ENCODE measurements around the gene ING4. TPM values are rescaled to one million over a fixed set of nuclear protein-coding genes. Genes with fewer than 3 reads are reported as not detected.

The ING4 gene
- total RNA-seq, 1 experiment from 2014 or later: 20.1 TPM

- H3K79me1 ChIP-seq (ENCODE audit: insufficient read depth, low read depth, low read length, poor library complexity, severe bottlenecking): peaks cover 3% of the 10 kb centered on the region
- no peak overlapping the region for H3K14ac ChIP-seq (ENCODE audit: insufficient read depth, low read length)
- Mint-ChIP-seq H3K4me3 (peak overlapping the region in 1 of 2 experiments; percentile 46; a peak in 3 of 5 replicates), H3K27me3 (ENCODE audit: low read depth) (no peaks in the 10 kb centered on the region), H3K27ac (peak overlapping the region in 1 of 3 experiments; percentile 70; a peak in 3 of 7 replicates), H3K36me3 (ENCODE audit: insufficient read depth in 1 of 3, low read depth in 3 of 3) (peaks cover 60 to 78% (median 76%) of the 10 kb centered on the region in 3 experiments), H3K4me1 (peaks cover 29 to 32% of the 10 kb centered on the region in 2 experiments), H3K9me3 (no peaks in the 10 kb centered on the region)
- H3K79me2 ChIP-seq (ENCODE audit: insufficient read depth, low read length): peaks cover 27% of the 10 kb centered on the region; the same call in 1 of the 2 replicates
- H3K18ac ChIP-seq (ENCODE audit: insufficient read length, low read depth, low read length): no peak overlapping the region
- H4K5ac ChIP-seq (ENCODE audit: insufficient read length, low read depth, low read length): no peak overlapping the region
- H2AFZ ChIP-seq (ENCODE audit: low read length): no peak overlapping the region
- H4K91ac ChIP-seq (ENCODE audit: insufficient read length, low read depth, low read length): no peak overlapping the region
- no peak overlapping the region for H2AK5ac ChIP-seq (ENCODE audit: insufficient read length, low read length)
- no peak overlapping the region for H2BK12ac ChIP-seq (ENCODE audit: insufficient read length, low read depth, low read length)
- no peak overlapping the region for H2BK20ac ChIP-seq (ENCODE audit: low read depth, low read length, poor library complexity, severe bottlenecking)
- no peak overlapping the region for H2BK5ac ChIP-seq (ENCODE audit: insufficient read length, low read length)
- no peak overlapping the region for H3K4ac ChIP-seq (ENCODE audit: low read depth, low read length)
- no peak overlapping the region for H4K8ac ChIP-seq (replicated peaks; ENCODE audit: insufficient read length, low read depth, low read length)
- peaks cover 5% of the 10 kb centered on the region for H3K23me2 ChIP-seq (ENCODE audit: insufficient read length, low read depth, low read length, poor library complexity, severe bottlenecking)
- no peak overlapping the region for H3K56ac ChIP-seq (ENCODE audit: insufficient read length, low read depth, low read length)
- TF ChIP-seq CTCF (conservative IDR thresholded peaks at IDR 0.05): no peak
- peak; percentile 41 for DNase-seq
- no peak overlapping the region for H3K4me2 ChIP-seq (ENCODE audit: insufficient read depth, insufficient read length, low read length)
- no peak overlapping the region for H2BK15ac ChIP-seq (ENCODE audit: low read depth, low read length)
- H4K20me1 ChIP-seq (ENCODE audit: control insufficient read depth, insufficient read depth, insufficient read length): no peaks in the 10 kb centered on the region
- no CpG with 5 or more reads among the region's 6 CpGs for WGBS (ENCODE audit: extremely low coverage, insufficient read length, low lambda C conversion rate)
- no peak overlapping the region for H3K23ac ChIP-seq (ENCODE audit: insufficient read length, low read depth, low read length)
- no peak overlapping the region for H2BK120ac ChIP-seq (ENCODE audit: low read depth, low read length, poor library complexity, severe bottlenecking)
- H3K27me3 ChIP-seq (ENCODE audit: insufficient read depth, low read length): no peaks in the 10 kb centered on the region
- H3K9ac ChIP-seq (ENCODE audit: extremely low read depth, insufficient read length, low read length): no peak overlapping the region
- H3T11ph ChIP-seq (ENCODE audit: low read length): no peak overlapping the region
- H3K27ac ChIP-seq (ENCODE audit: insufficient read length, low read depth, low read length): no peak overlapping the region
- H3K4me1 ChIP-seq (ENCODE audit: insufficient read depth, low read length): peaks cover 2% of the 10 kb centered on the region; the same call in 1 of the 2 replicates
- no peaks in the 10 kb centered on the region for H3K9me3 ChIP-seq (ENCODE audit: control insufficient read depth, low read depth, low read length)
Measured at GRCh38 chr12:6603095-6603567, 59.8 kb downstream of the ING4 start.

Data from H9 (cell line).